Progenitor cell of endocrine pancreas (in vitro differentiated cells): ENCODE results near the gene DNAAF2. TPM values are rescaled to one million over a fixed set of nuclear protein-coding genes. Genes with fewer than 3 reads are reported as not detected.

Experiments used
- DNase-seq: peaks from one replicate; pipeline ENCODE4 v3.0.0; 2021; ENCODE audit warnings: low spot score; ENCODE audit not compliant: unreplicated experiment
- H3K27ac Mint-ChIP-seq: 2 replicates; pipeline ENCODE4 v1.8.0; 2021; ENCODE audit warnings: mild to moderate bottlenecking, moderate library complexity, mixed read lengths
- H3K27me3 Mint-ChIP-seq: 2 replicates; pipeline ENCODE4 v1.8.0; 2021; ENCODE audit warnings: mixed read lengths
- H3K36me3 Mint-ChIP-seq: 2 replicates; pipeline ENCODE4 v1.8.0; 2022; ENCODE audit warnings: mixed read lengths; ENCODE audit not compliant: insufficient read depth
- H3K4me1 Mint-ChIP-seq: 2 replicates; pipeline ENCODE4 v1.8.0; 2021; ENCODE audit warnings: low read depth, mixed read lengths
- H3K4me3 Mint-ChIP-seq: 2 replicates; pipeline ENCODE4 v1.8.0; 2021; ENCODE audit warnings: low read depth, mild to moderate bottlenecking, moderate library complexity, mixed read lengths
- H3K9me3 Mint-ChIP-seq: 2 replicates; pipeline ENCODE4 v1.8.0; 2021; ENCODE audit warnings: low read depth, mixed read lengths
- CTCF ChIP-seq: fragments of 200-600 bp; sonication (generic); IDR thresholded peaks from one replicate; pipeline ENCODE4 v1.5.0; 2021; ENCODE audit warnings: antibody characterized with exemption, mild to moderate bottlenecking; ENCODE audit not compliant: unreplicated experiment
- total RNA-seq: library from RNA; stranded (reverse); gene quantifications from 2 replicates; pipeline ENCODE4 v1.2.1, GENCODE V29; 2021

The DNAAF2 gene
- total RNA-seq, 1 donor from 2014 or later, result 20.5 TPM

- no peak for TF ChIP-seq CTCF
These were observed 6.7 kb upstream of the DNAAF2 start for GRCh38 chr14:49641697-49642129.

DNA sequence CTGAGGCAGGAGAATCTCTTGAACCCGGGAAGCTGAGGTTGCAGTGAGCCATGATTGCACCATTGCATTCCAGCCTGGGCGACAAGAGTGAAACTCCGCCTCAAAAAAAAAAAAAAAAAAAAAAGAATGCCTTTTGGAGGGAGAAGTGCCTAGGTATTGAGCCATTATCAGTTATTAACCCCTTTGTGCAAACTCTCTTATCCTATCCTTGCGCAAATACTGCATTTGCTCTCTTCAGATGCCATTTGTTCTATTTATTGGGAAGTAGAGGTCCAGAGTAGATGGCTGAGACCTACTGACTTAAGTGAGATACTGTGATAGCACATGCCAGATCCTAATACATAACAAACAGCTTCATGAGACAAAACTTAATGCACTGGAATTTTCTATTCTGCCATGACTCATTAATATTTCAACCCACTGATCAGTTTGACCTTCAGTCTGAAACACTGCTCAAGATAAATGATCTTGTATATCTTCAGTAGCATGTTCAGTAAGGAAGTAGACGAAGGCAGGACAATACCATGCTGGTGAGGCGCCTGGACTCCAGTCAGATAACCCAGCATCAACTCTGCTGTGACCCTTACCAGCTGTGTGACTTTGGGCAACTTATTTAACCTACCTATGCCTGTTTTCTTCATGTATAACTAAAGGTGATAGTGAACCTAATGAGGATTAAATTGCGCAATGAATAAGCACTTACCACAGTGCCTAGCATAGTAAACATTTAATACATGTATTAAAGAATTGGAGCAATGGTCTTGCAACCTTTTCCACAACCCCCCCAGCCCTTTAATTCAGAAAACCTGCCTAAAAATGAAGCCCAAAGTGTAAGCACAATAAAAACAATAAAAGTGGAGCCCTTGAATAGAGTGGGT lies 5.7 kb upstream of the DNAAF2 start:
- Mint-ChIP-seq H3K4me1 (peaks cover 30% of the 10 kb centered on the region), H3K9me3 (no peaks in the 10 kb centered on the region), H3K4me3 (no peak overlapping the region), H3K27ac (no peak overlapping the region), H3K36me3 (peaks cover 15% of the 10 kb centered on the region), H3K27me3 (no peaks in the 10 kb centered on the region)
- no peak for TF ChIP-seq CTCF
- DNase-seq, result no peak

More at GRCh38 chr14:49641697-49642129, 6.7 kb upstream of the DNAAF2 start:
- no peak for DNase-seq
- peaks cover 14% of the 10 kb centered on the region for H3K36me3 Mint-ChIP-seq
- H3K4me1 Mint-ChIP-seq, result peaks cover 26% of the 10 kb centered on the region
- peak overlapping the region; percentile 27 for H3K27ac Mint-ChIP-seq
- H3K9me3 Mint-ChIP-seq, result no peaks in the 10 kb centered on the region
- H3K27me3 Mint-ChIP-seq, result no peaks in the 10 kb centered on the region
- peak overlapping the region; percentile 15 for H3K4me3 Mint-ChIP-seq

GRCh38 chr14:49637534-49638078 lies 2.6 kb upstream of the DNAAF2 start:
- Mint-ChIP-seq H3K4me3 (no peak overlapping the region), H3K36me3 (peaks cover 18% of the 10 kb centered on the region), H3K4me1 (peaks cover 34% of the 10 kb centered on the region), H3K27ac (no peak overlapping the region), H3K9me3 (no peaks in the 10 kb centered on the region), H3K27me3 (no peaks in the 10 kb centered on the region)
- DNase-seq, result no peak
- no peak for TF ChIP-seq CTCF

GRCh38 chr14:49636866-49637265 lies 1.8 kb upstream of the DNAAF2 start:
- Mint-ChIP-seq H3K4me1 (peaks cover 29% of the 10 kb centered on the region), H3K27me3 (no peaks in the 10 kb centered on the region), H3K36me3 (peaks cover 18% of the 10 kb centered on the region), H3K4me3 (peak overlapping the region; percentile 37), H3K27ac (no peak overlapping the region), H3K9me3 (no peaks in the 10 kb centered on the region)
- DNase-seq, result no peak
- TF ChIP-seq CTCF, result no peak

DNA sequence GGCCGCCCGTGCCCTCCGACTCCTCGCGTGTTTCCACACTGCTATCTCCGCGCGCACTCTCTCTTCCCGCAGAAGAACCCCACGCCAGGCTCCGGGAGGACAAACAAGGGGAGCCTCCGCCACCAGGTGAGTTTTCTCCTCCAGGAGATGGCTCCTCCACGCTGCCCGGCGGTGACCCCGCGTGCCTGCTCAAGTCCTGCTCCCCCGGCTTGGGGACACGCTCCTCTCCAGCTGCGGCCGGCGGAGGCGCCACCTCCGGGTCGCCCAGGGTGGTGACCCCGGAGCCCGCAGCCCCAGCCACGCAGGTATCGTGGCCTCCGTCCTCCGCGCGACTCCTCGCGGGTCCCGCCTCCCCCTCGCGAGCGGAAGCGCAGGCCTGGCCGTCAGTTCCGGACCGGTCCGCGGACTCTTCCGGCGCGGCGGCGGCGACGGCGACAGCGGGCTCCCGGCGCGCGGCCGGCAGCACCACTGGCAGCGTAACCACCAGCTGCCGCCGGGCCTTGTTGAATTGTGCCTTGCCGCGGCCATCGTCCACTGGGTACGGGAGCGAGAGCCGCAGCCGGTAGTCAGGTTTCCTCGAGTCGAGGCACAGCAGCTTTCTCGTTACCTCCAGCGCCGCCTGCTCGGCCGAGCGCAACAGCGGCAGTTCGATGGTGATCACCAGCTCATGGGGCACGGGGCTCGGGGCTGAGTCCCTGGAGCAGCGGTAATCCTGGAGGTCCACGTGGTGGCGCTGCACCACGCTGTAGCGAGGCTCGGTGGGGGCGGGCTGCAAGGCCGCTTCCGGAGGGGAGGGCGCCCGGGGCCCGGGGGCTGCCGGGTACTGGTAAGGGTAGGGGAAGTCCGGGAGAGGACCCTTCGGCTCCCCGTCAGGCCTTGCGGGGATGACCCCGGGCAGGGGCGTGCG lies 1.2 kb downstream of the DNAAF2 start:
- peak; percentile 92 for DNase-seq
- Mint-ChIP-seq H3K27me3 (no peaks in the 10 kb centered on the region), H3K27ac (peak overlapping the region; percentile 99), H3K36me3 (peaks cover 16% of the 10 kb centered on the region), H3K4me3 (peak overlapping the region; percentile 100), H3K9me3 (no peaks in the 10 kb centered on the region), H3K4me1 (peaks cover 22% of the 10 kb centered on the region)
- TF ChIP-seq CTCF, result peak; percentile 86
